H1 (cell line): ENCODE measurements around the gene TRPC1. TPM values are rescaled to one million over a fixed set of nuclear protein-coding genes. Genes with fewer than 3 reads are reported as not detected.

ENCODE experiments used
- CTCF ChIA-PET: fragments of 300-600 bp; sonication (Branson Sonifier 250); formaldehyde crosslinking; loops from one replicate; lab custom pipeline; 2021; ENCODE audit not compliant: partially characterized antibody; lab: Charles Lee
- POLR2A ChIA-PET: fragments of 300-600 bp; sonication (Branson Sonifier 250); formaldehyde crosslinking; loops from one replicate; lab custom pipeline; 2021; ENCODE audit warnings: inconsistent platforms; ENCODE audit not compliant: partially characterized antibody; lab: Charles Lee
- DNase-seq, 2 experiments: peaks; one replicate each; pipeline versions ENCODE4 v3.0.0 to v3.0.0-alpha.2; 2010 to 2022; ENCODE audit warnings: low spot score in 2 of 2, low read depth in 1 of 2, mixed read lengths in 1 of 2
- FAIRE-seq: peaks from 2 replicates; lab custom pipeline; 2011; peaks lifted over from hg19 to GRCh38; lab: Jason Lieb, UNC
- H2AFZ ChIP-seq: 2 replicates; pipeline ENCODE4 v1.8.1; 2012; ENCODE audit warnings: low read length, inconsistent platforms
- H2AK5ac ChIP-seq: 2 replicates; pipeline ENCODE4 v1.6.1; 2013; ENCODE audit warnings: low read depth, low read length
- H2BK120ac ChIP-seq: replicated peaks from 2 replicates; pipeline ENCODE3; 2013; ENCODE audit warnings: low read depth, low read length, inconsistent platforms
- H2BK12ac ChIP-seq: 2 replicates; pipeline ENCODE4 v1.6.1; 2013; ENCODE audit warnings: low read depth, low read length
- H2BK15ac ChIP-seq: 2 replicates; pipeline ENCODE4 v1.6.1; 2013; ENCODE audit warnings: low read length
- H2BK20ac ChIP-seq: 2 replicates; pipeline ENCODE4 v1.6.1; 2013; ENCODE audit warnings: low read length
- H2BK5ac ChIP-seq: 2 replicates; pipeline ENCODE4 v1.6.1; 2013; ENCODE audit warnings: low read depth, low read length
- H3K14ac ChIP-seq: 2 replicates; pipeline ENCODE4 v1.6.1; 2013; ENCODE audit warnings: inconsistent platforms; ENCODE audit not compliant: insufficient read length
- H3K18ac ChIP-seq: 2 replicates; pipeline ENCODE4 v1.6.1; 2013; ENCODE audit warnings: low read length; ENCODE audit errors: extremely low read depth
- H3K23ac ChIP-seq: 2 replicates; pipeline ENCODE4 v1.6.1; 2013; ENCODE audit warnings: inconsistent platforms; ENCODE audit not compliant: insufficient read length
- H3K23me2 ChIP-seq: 2 replicates; pipeline ENCODE4 v1.6.1; 2013; ENCODE audit warnings: low read depth, low read length
- H3K27ac ChIP-seq: 2 replicates; pipeline ENCODE4 v1.6.1; 2011; ENCODE audit warnings: low read depth, low read length, inconsistent platforms
- H3K27me3 ChIP-seq, 4 experiments: replicated peaks in 1 of 4; 1 replicate in 1 of 4; 2 replicates in 3 of 4; pipeline versions ENCODE4 v1.6.1 to v1.8.1; 2011 to 2013; ENCODE audit warnings: low read length in 3 of 4, mild to moderate bottlenecking in 3 of 4, inconsistent platforms in 2 of 4, mixed read lengths in 2 of 4, moderate library complexity in 1 of 4; ENCODE audit not compliant: control insufficient read depth in 3 of 4, insufficient read depth in 3 of 4; ENCODE audit errors: extremely low read depth in 1 of 4
- H3K36me3 ChIP-seq, 4 experiments: 2 replicates each; pipeline versions ENCODE4 v1.6.1 to v1.8.1; 2011 to 2013; ENCODE audit warnings: mild to moderate bottlenecking in 4 of 4, low read length in 3 of 4, moderate library complexity in 2 of 4, control low read depth in 1 of 4, inconsistent platforms in 1 of 4; ENCODE audit not compliant: insufficient read depth in 4 of 4, control insufficient read depth in 2 of 4
- H3K4ac ChIP-seq: replicated peaks from 2 replicates; pipeline ENCODE3; 2013; ENCODE audit warnings: low read length, low read depth, mixed read lengths, inconsistent platforms; ENCODE audit not compliant: insufficient read length
- H3K4me1 ChIP-seq, 4 experiments: replicated peaks in 1 of 4; 1 replicate in 1 of 4; 2 replicates in 3 of 4; pipeline versions ENCODE4 v1.6.1 to v1.8.1; 2011 to 2013; ENCODE audit warnings: low read length in 3 of 4, inconsistent platforms in 2 of 4, mixed read lengths in 1 of 4; ENCODE audit not compliant: insufficient read depth in 4 of 4, control insufficient read depth in 3 of 4
- H3K4me2 ChIP-seq, 2 experiments: 2 replicates each; pipeline versions ENCODE4 v1.6.1 to v1.8.1; 2011 to 2013; ENCODE audit warnings: low read depth in 2 of 2, low read length in 2 of 2, control low read depth in 1 of 2, inconsistent platforms in 1 of 2, mild to moderate bottlenecking in 1 of 2; ENCODE audit not compliant: insufficient read depth in 1 of 2
- H3K4me3 ChIP-seq, 4 experiments: fragments of 200-600, 300-600 bp in 1 of 4; sonication (generic), shearing (Covaris generic), sonication (Bioruptor Twin) in 1 of 4; 2 replicates each; pipeline versions ENCODE4 v1.5.1 to v1.8.1; 2011 to 2016; ENCODE audit warnings: low read length in 4 of 4, low read depth in 3 of 4, control low read depth in 2 of 4, inconsistent platforms in 2 of 4, mild to moderate bottlenecking in 2 of 4, mixed read lengths in 1 of 4, moderate library complexity in 1 of 4; ENCODE audit not compliant: insufficient read depth in 2 of 4; ENCODE audit errors: extremely low read depth in 1 of 4
- H3K56ac ChIP-seq: replicated peaks from 2 replicates; pipeline ENCODE3; 2013; ENCODE audit warnings: low read depth, mild to moderate bottlenecking, mixed read lengths, low read length, inconsistent platforms; ENCODE audit not compliant: insufficient read length
- H3K79me1 ChIP-seq: 2 replicates; pipeline ENCODE4 v1.6.1; 2013; ENCODE audit warnings: low read depth, low read length, control low read depth
- H3K79me2 ChIP-seq, 2 experiments: 2 replicates each; pipeline versions ENCODE4 v1.6.1 to v1.8.1; 2012 to 2013; ENCODE audit warnings: low read length in 2 of 2, mild to moderate bottlenecking in 2 of 2, inconsistent platforms in 1 of 2; ENCODE audit not compliant: insufficient read depth in 2 of 2, control insufficient read depth in 1 of 2
- H3K9ac ChIP-seq, 4 experiments: replicated peaks in 1 of 4; 1 replicate in 1 of 4; 2 replicates in 3 of 4; pipeline versions ENCODE4 v1.6.1 to v1.8.1; 2011 to 2013; ENCODE audit warnings: low read depth in 3 of 4, low read length in 3 of 4, control low read depth in 2 of 4, mild to moderate bottlenecking in 2 of 4, moderate library complexity in 2 of 4, inconsistent platforms in 1 of 4; ENCODE audit errors: extremely low read depth in 1 of 4
- H3K9me3 ChIP-seq, 2 experiments: 2 replicates each; pipeline versions ENCODE4 v1.6.1 to v1.8.1; 2012 to 2013; ENCODE audit warnings: mild to moderate bottlenecking in 2 of 2, moderate library complexity in 2 of 2, control low read depth in 1 of 2, inconsistent platforms in 1 of 2, low read depth in 1 of 2, low read length in 1 of 2, mixed read lengths in 1 of 2; ENCODE audit not compliant: insufficient read depth in 2 of 2
- H4K20me1 ChIP-seq, 2 experiments: replicated peaks in 1 of 2; 2 replicates each; pipeline versions ENCODE3 to v1.8.1; 2011 to 2013; ENCODE audit warnings: inconsistent platforms in 2 of 2, low read length in 2 of 2, mild to moderate bottlenecking in 1 of 2; ENCODE audit not compliant: insufficient read depth in 2 of 2, control insufficient read depth in 1 of 2
- H4K5ac ChIP-seq: 2 replicates; pipeline ENCODE4 v1.6.1; 2013; ENCODE audit warnings: low read length, low read depth, mixed read lengths, inconsistent platforms; ENCODE audit not compliant: insufficient read length
- H4K8ac ChIP-seq: 2 replicates; pipeline ENCODE4 v1.8.0; 2013; ENCODE audit warnings: mild to moderate bottlenecking, moderate library complexity, low read length, inconsistent platforms; ENCODE audit not compliant: insufficient read depth; ENCODE audit errors: extremely low read depth
- H4K91ac ChIP-seq: replicated peaks from 2 replicates; pipeline ENCODE3; 2013; ENCODE audit warnings: low read length, mixed read lengths, inconsistent platforms; ENCODE audit not compliant: insufficient read length
- CEBPB ChIP-seq: IDR thresholded peaks from 2 replicates; pipeline ENCODE4 v1.6.1; 2012; ENCODE audit warnings: low read depth, low read length
- EZH2 ChIP-seq: fragments of 200-600 bp; sonication (generic); IDR thresholded peaks from 2 replicates; pipeline ENCODE4 v1.7.1; 2012; ENCODE audit warnings: low read depth, mild to moderate bottlenecking, moderate library complexity, low read length, inconsistent platforms; ENCODE audit not compliant: severe bottlenecking
- KDM4A ChIP-seq: IDR thresholded peaks from one replicate; pipeline ENCODE4 v1.7.1; 2012; ENCODE audit warnings: low read depth, mild to moderate bottlenecking, moderate library complexity, low read length, inconsistent platforms; ENCODE audit not compliant: severe bottlenecking
- SRF ChIP-seq: IDR thresholded peaks from 2 replicates; pipeline ENCODE4 v1.6.1; 2011; ENCODE audit warnings: mild to moderate bottlenecking, low read depth, low read length, moderate library complexity
- WGBS, 2 experiments: shearing (Covaris generic) in 1 of 2; methylation state at CpG; one replicate each; pipeline versions ENCODE4 v1.1.6 to v1.1.7; 2013 to 2015; ENCODE audit warnings: low lambda C conversion rate in 2 of 2, mixed read lengths in 2 of 2, inconsistent platforms in 1 of 2, low coverage in 1 of 2, missing lambda C conversion rate in 1 of 2; ENCODE audit not compliant: insufficient replicate concordance in 2 of 2, insufficient coverage in 1 of 2, insufficient read length in 1 of 2; ENCODE audit errors: extremely low coverage in 1 of 2, missing lambda C conversion rate in 1 of 2; 5-methylcytosine and 5-hydroxymethylcytosine counted together
- polyA plus RNA-seq, 7 experiments: library from polyadenylated mRNA; depleted of rRNA in 3 of 7; stranded (reverse) in 5 of 7; unstranded in 2 of 7; fragments of >200 nt in 5 of 7; fragments of 200-250 nt in 2 of 7; gene quantifications; 1 replicate in 5 of 7; 2 replicates in 1 of 7; 4 replicates in 1 of 7; pipeline versions ENCODE4 v1.2.1 to v1.2.3, GENCODE V29; 2011 to 2013; ENCODE audit warnings: missing spikeins in 2 of 7, mixed read lengths in 2 of 7
- total RNA-seq: library from RNA; stranded (reverse); fragmentation: NEBNext Ultra II Directional; extraction: Animal tissue kit (Norgen Biotek cat#: 25700); gene quantifications from 2 replicates; pipeline ENCODE4 v1.2.1, GENCODE V29; 2021

The TRPC1 gene
- total and polyA plus RNA-seq, 2 of the 8 experiments (the other 6 are each of a cell fraction or from before 2014, with no cell fraction given): 22.6 to 23.1 TPM

DNA sequence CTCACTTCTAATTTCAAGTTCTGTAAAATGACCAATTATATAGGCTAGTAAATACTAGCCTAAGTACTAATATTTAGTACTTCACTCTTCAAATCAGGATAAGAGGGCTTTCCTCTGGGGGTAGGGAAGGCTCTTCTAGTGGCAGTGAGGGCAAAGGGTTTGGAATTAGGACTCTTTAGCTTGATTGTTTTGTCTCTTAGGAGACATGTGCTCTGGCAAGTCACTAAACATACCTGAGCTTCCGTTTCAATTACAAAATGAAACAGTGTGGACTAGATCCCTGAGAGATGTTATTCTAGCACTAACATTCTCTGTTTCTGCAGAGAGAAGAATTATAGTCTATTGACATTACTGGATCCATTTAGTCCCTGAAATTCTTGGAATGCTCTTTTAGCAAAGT is 93.5 kb downstream of the TRPC1 start:
- Histone ChIP-seq H3K56ac (no peak overlapping the region), H3K4me3 (no peak overlapping the region), H2AK5ac (no peak overlapping the region), H2BK5ac (no peak overlapping the region), H2AFZ (no peak overlapping the region), H3K36me3 (peaks cover 0 to 3% (median 0%) of the 10 kb centered on the region in 4 experiments; a peak in 1 of 8 replicates), H3K18ac (no peak overlapping the region), H3K4ac (no peak overlapping the region), H2BK120ac (no peak overlapping the region), H3K27me3 (no peaks in the 10 kb centered on the region), H4K8ac (no peak overlapping the region), H3K23ac (no peak overlapping the region), H4K5ac (no peak overlapping the region), H3K9ac (no peak overlapping the region), H3K4me2 (no peak overlapping the region), H3K27ac (no peak overlapping the region), H3K4me1 (no peaks in the 10 kb centered on the region), H3K79me2 (no peaks in the 10 kb centered on the region), H4K91ac (no peak overlapping the region), H3K79me1 (no peaks in the 10 kb centered on the region), H2BK12ac (no peak overlapping the region), H2BK20ac (no peak overlapping the region), H3K9me3 (no peaks in the 10 kb centered on the region), H3K23me2 (no peaks in the 10 kb centered on the region), H2BK15ac (no peak overlapping the region), H4K20me1 (no peaks in the 10 kb centered on the region), H3K14ac (no peak overlapping the region)
- DNase-seq: no peak
- POLR2A ChIA-PET: interaction anchor here (0.6 kb wide), 1 partner anchor 190 kb away, joined by 4 read pairs; no protein-coding TSS in a partner anchor
- 71% methylated on average over 1 of the region's 1 CpG; no CpG with 5 or more reads in 1 of the 2 experiments for WGBS, 2 experiments
- no peak for TF ChIP-seq SRF
- no peak for TF ChIP-seq CEBPB
- TF ChIP-seq KDM4A: no peak
- TF ChIP-seq EZH2: no peak
- CTCF ChIA-PET: interaction anchor here (1.1 to 5.5 kb wide), 5 partner anchors 10 to 177 kb away, joined by 3 to 49 read pairs (median 4); no protein-coding TSS in a partner anchor
- no peak for FAIRE-seq
